H1 (cell line): ENCODE results near the gene MREG. TPM values are rescaled to one million over a fixed set of nuclear protein-coding genes. Genes with fewer than 3 reads are reported as not detected.

Experiments used
- CTCF ChIA-PET: fragments of 300-600 bp; sonication (Branson Sonifier 250); formaldehyde crosslinking; loops from one replicate; lab custom pipeline; 2021; ENCODE audit not compliant: partially characterized antibody; lab: Charles Lee
- POLR2A ChIA-PET: fragments of 300-600 bp; sonication (Branson Sonifier 250); formaldehyde crosslinking; loops from one replicate; lab custom pipeline; 2021; ENCODE audit warnings: inconsistent platforms; ENCODE audit not compliant: partially characterized antibody; lab: Charles Lee
- DNase-seq, 2 experiments: peaks; one replicate each; pipeline versions ENCODE4 v3.0.0 to v3.0.0-alpha.2; 2010 to 2022; ENCODE audit warnings: low spot score in 2 of 2, low read depth in 1 of 2, mixed read lengths in 1 of 2
- FAIRE-seq: peaks from 2 replicates; lab custom pipeline; 2011; peaks lifted over from hg19 to GRCh38; lab: Jason Lieb, UNC
- H2AFZ ChIP-seq: 2 replicates; pipeline ENCODE4 v1.8.1; 2012; ENCODE audit warnings: low read length, inconsistent platforms
- H2AK5ac ChIP-seq: 2 replicates; pipeline ENCODE4 v1.6.1; 2013; ENCODE audit warnings: low read depth, low read length
- H2BK120ac ChIP-seq: replicated peaks from 2 replicates; pipeline ENCODE3; 2013; ENCODE audit warnings: low read depth, low read length, inconsistent platforms
- H2BK12ac ChIP-seq: 2 replicates; pipeline ENCODE4 v1.6.1; 2013; ENCODE audit warnings: low read depth, low read length
- H2BK15ac ChIP-seq: 2 replicates; pipeline ENCODE4 v1.6.1; 2013; ENCODE audit warnings: low read length
- H2BK20ac ChIP-seq: 2 replicates; pipeline ENCODE4 v1.6.1; 2013; ENCODE audit warnings: low read length
- H2BK5ac ChIP-seq: 2 replicates; pipeline ENCODE4 v1.6.1; 2013; ENCODE audit warnings: low read depth, low read length
- H3K14ac ChIP-seq: 2 replicates; pipeline ENCODE4 v1.6.1; 2013; ENCODE audit warnings: inconsistent platforms; ENCODE audit not compliant: insufficient read length
- H3K18ac ChIP-seq: 2 replicates; pipeline ENCODE4 v1.6.1; 2013; ENCODE audit warnings: low read length; ENCODE audit errors: extremely low read depth
- H3K23ac ChIP-seq: 2 replicates; pipeline ENCODE4 v1.6.1; 2013; ENCODE audit warnings: inconsistent platforms; ENCODE audit not compliant: insufficient read length
- H3K23me2 ChIP-seq: 2 replicates; pipeline ENCODE4 v1.6.1; 2013; ENCODE audit warnings: low read depth, low read length
- H3K27ac ChIP-seq: 2 replicates; pipeline ENCODE4 v1.6.1; 2011; ENCODE audit warnings: low read depth, low read length, inconsistent platforms
- H3K27me3 ChIP-seq, 4 experiments: replicated peaks in 1 of 4; 1 replicate in 1 of 4; 2 replicates in 3 of 4; pipeline versions ENCODE4 v1.6.1 to v1.8.1; 2011 to 2013; ENCODE audit warnings: low read length in 3 of 4, mild to moderate bottlenecking in 3 of 4, inconsistent platforms in 2 of 4, mixed read lengths in 2 of 4, moderate library complexity in 1 of 4; ENCODE audit not compliant: control insufficient read depth in 3 of 4, insufficient read depth in 3 of 4; ENCODE audit errors: extremely low read depth in 1 of 4
- H3K36me3 ChIP-seq, 4 experiments: 2 replicates each; pipeline versions ENCODE4 v1.6.1 to v1.8.1; 2011 to 2013; ENCODE audit warnings: mild to moderate bottlenecking in 4 of 4, low read length in 3 of 4, moderate library complexity in 2 of 4, control low read depth in 1 of 4, inconsistent platforms in 1 of 4; ENCODE audit not compliant: insufficient read depth in 4 of 4, control insufficient read depth in 2 of 4
- H3K4ac ChIP-seq: replicated peaks from 2 replicates; pipeline ENCODE3; 2013; ENCODE audit warnings: low read length, low read depth, mixed read lengths, inconsistent platforms; ENCODE audit not compliant: insufficient read length
- H3K4me1 ChIP-seq, 4 experiments: replicated peaks in 1 of 4; 1 replicate in 1 of 4; 2 replicates in 3 of 4; pipeline versions ENCODE4 v1.6.1 to v1.8.1; 2011 to 2013; ENCODE audit warnings: low read length in 3 of 4, inconsistent platforms in 2 of 4, mixed read lengths in 1 of 4; ENCODE audit not compliant: insufficient read depth in 4 of 4, control insufficient read depth in 3 of 4
- H3K4me2 ChIP-seq, 2 experiments: 2 replicates each; pipeline versions ENCODE4 v1.6.1 to v1.8.1; 2011 to 2013; ENCODE audit warnings: low read depth in 2 of 2, low read length in 2 of 2, control low read depth in 1 of 2, inconsistent platforms in 1 of 2, mild to moderate bottlenecking in 1 of 2; ENCODE audit not compliant: insufficient read depth in 1 of 2
- H3K4me3 ChIP-seq, 4 experiments: fragments of 200-600, 300-600 bp in 1 of 4; sonication (generic), shearing (Covaris generic), sonication (Bioruptor Twin) in 1 of 4; 2 replicates each; pipeline versions ENCODE4 v1.5.1 to v1.8.1; 2011 to 2016; ENCODE audit warnings: low read length in 4 of 4, low read depth in 3 of 4, control low read depth in 2 of 4, inconsistent platforms in 2 of 4, mild to moderate bottlenecking in 2 of 4, mixed read lengths in 1 of 4, moderate library complexity in 1 of 4; ENCODE audit not compliant: insufficient read depth in 2 of 4; ENCODE audit errors: extremely low read depth in 1 of 4
- H3K56ac ChIP-seq: replicated peaks from 2 replicates; pipeline ENCODE3; 2013; ENCODE audit warnings: low read depth, mild to moderate bottlenecking, mixed read lengths, low read length, inconsistent platforms; ENCODE audit not compliant: insufficient read length
- H3K79me1 ChIP-seq: 2 replicates; pipeline ENCODE4 v1.6.1; 2013; ENCODE audit warnings: low read depth, low read length, control low read depth
- H3K79me2 ChIP-seq, 2 experiments: 2 replicates each; pipeline versions ENCODE4 v1.6.1 to v1.8.1; 2012 to 2013; ENCODE audit warnings: low read length in 2 of 2, mild to moderate bottlenecking in 2 of 2, inconsistent platforms in 1 of 2; ENCODE audit not compliant: insufficient read depth in 2 of 2, control insufficient read depth in 1 of 2
- H3K9ac ChIP-seq, 4 experiments: replicated peaks in 1 of 4; 1 replicate in 1 of 4; 2 replicates in 3 of 4; pipeline versions ENCODE4 v1.6.1 to v1.8.1; 2011 to 2013; ENCODE audit warnings: low read depth in 3 of 4, low read length in 3 of 4, control low read depth in 2 of 4, mild to moderate bottlenecking in 2 of 4, moderate library complexity in 2 of 4, inconsistent platforms in 1 of 4; ENCODE audit errors: extremely low read depth in 1 of 4
- H3K9me3 ChIP-seq, 2 experiments: 2 replicates each; pipeline versions ENCODE4 v1.6.1 to v1.8.1; 2012 to 2013; ENCODE audit warnings: mild to moderate bottlenecking in 2 of 2, moderate library complexity in 2 of 2, control low read depth in 1 of 2, inconsistent platforms in 1 of 2, low read depth in 1 of 2, low read length in 1 of 2, mixed read lengths in 1 of 2; ENCODE audit not compliant: insufficient read depth in 2 of 2
- H4K20me1 ChIP-seq, 2 experiments: replicated peaks in 1 of 2; 2 replicates each; pipeline versions ENCODE3 to v1.8.1; 2011 to 2013; ENCODE audit warnings: inconsistent platforms in 2 of 2, low read length in 2 of 2, mild to moderate bottlenecking in 1 of 2; ENCODE audit not compliant: insufficient read depth in 2 of 2, control insufficient read depth in 1 of 2
- H4K5ac ChIP-seq: 2 replicates; pipeline ENCODE4 v1.6.1; 2013; ENCODE audit warnings: low read length, low read depth, mixed read lengths, inconsistent platforms; ENCODE audit not compliant: insufficient read length
- H4K8ac ChIP-seq: 2 replicates; pipeline ENCODE4 v1.8.0; 2013; ENCODE audit warnings: mild to moderate bottlenecking, moderate library complexity, low read length, inconsistent platforms; ENCODE audit not compliant: insufficient read depth; ENCODE audit errors: extremely low read depth
- H4K91ac ChIP-seq: replicated peaks from 2 replicates; pipeline ENCODE3; 2013; ENCODE audit warnings: low read length, mixed read lengths, inconsistent platforms; ENCODE audit not compliant: insufficient read length
- CBX8 ChIP-seq: fragments of 300-800, 300-1000 bp; sonication (generic); IDR thresholded peaks from 2 replicates; pipeline ENCODE4 v1.7.1; 2016; ENCODE audit warnings: low read depth, low read length, borderline replicate concordance
- CEBPB ChIP-seq: IDR thresholded peaks from 2 replicates; pipeline ENCODE4 v1.6.1; 2012; ENCODE audit warnings: low read depth, low read length
- CTCF ChIP-seq, 3 experiments: IDR thresholded peaks; 1 replicate in 2 of 3; 2 replicates in 1 of 3; pipeline versions ENCODE4 v1.5.1 to v1.6.1; 2011; ENCODE audit warnings: low read length in 3 of 3, mild to moderate bottlenecking in 3 of 3, inconsistent platforms in 2 of 3, low read depth in 1 of 3, moderate library complexity in 1 of 3; ENCODE audit not compliant: insufficient read depth in 1 of 3; ENCODE audit errors: control extremely low read depth in 1 of 3
- EGR1 ChIP-seq: IDR thresholded peaks from 2 replicates; pipeline ENCODE4 v1.6.1; 2011; ENCODE audit warnings: low read depth, low read length, borderline replicate concordance
- JUN ChIP-seq: IDR thresholded peaks from 2 replicates; pipeline ENCODE4 v1.6.1; 2011; ENCODE audit warnings: low read depth, mild to moderate bottlenecking, improper control_type of control experiment, low read length
- RAD21 ChIP-seq, 2 experiments: IDR thresholded peaks in 1 of 2; conservative IDR thresholded peaks in 1 of 2; 2 replicates each; pipeline ENCODE4 v1.6.1; 2011; ENCODE audit warnings: low read depth in 2 of 2, low read length in 2 of 2, improper control_type of control experiment in 1 of 2, inconsistent platforms in 1 of 2, mild to moderate bottlenecking in 1 of 2, moderate library complexity in 1 of 2
- RFX5 ChIP-seq: IDR thresholded peaks from 2 replicates; pipeline ENCODE4 v1.6.1; 2011; ENCODE audit warnings: low read depth, low read length, improper control_type of control experiment, borderline replicate concordance
- SIX5 ChIP-seq: IDR thresholded peaks from 2 replicates; pipeline ENCODE4 v1.6.1; 2011; ENCODE audit warnings: mild to moderate bottlenecking, low read depth, low read length
- SUZ12 ChIP-seq: fragments of 200-600 bp; sonication (generic); IDR thresholded peaks from 2 replicates; pipeline ENCODE4 v1.6.1; 2012; ENCODE audit warnings: mild to moderate bottlenecking, inconsistent platforms, low read length, moderate library complexity, mixed read lengths
- WGBS, 2 experiments: shearing (Covaris generic) in 1 of 2; methylation state at CpG; one replicate each; pipeline versions ENCODE4 v1.1.6 to v1.1.7; 2013 to 2015; ENCODE audit warnings: low lambda C conversion rate in 2 of 2, mixed read lengths in 2 of 2, inconsistent platforms in 1 of 2, low coverage in 1 of 2, missing lambda C conversion rate in 1 of 2; ENCODE audit not compliant: insufficient replicate concordance in 2 of 2, insufficient coverage in 1 of 2, insufficient read length in 1 of 2; ENCODE audit errors: extremely low coverage in 1 of 2, missing lambda C conversion rate in 1 of 2; 5-methylcytosine and 5-hydroxymethylcytosine counted together
- polyA plus RNA-seq, 7 experiments: library from polyadenylated mRNA; depleted of rRNA in 3 of 7; stranded (reverse) in 5 of 7; unstranded in 2 of 7; fragments of >200 nt in 5 of 7; fragments of 200-250 nt in 2 of 7; gene quantifications; 1 replicate in 5 of 7; 2 replicates in 1 of 7; 4 replicates in 1 of 7; pipeline versions ENCODE4 v1.2.1 to v1.2.3, GENCODE V29; 2011 to 2013; ENCODE audit warnings: missing spikeins in 2 of 7, mixed read lengths in 2 of 7
- total RNA-seq: library from RNA; stranded (reverse); fragmentation: NEBNext Ultra II Directional; extraction: Animal tissue kit (Norgen Biotek cat#: 25700); gene quantifications from 2 replicates; pipeline ENCODE4 v1.2.1, GENCODE V29; 2021
- TF ChIP-seq, protein P1 (sequence below): IDR thresholded peaks from 2 replicates; pipeline ENCODE4 v1.6.1; 2012; ENCODE audit warnings: inconsistent platforms

Gene MREG
- total and polyA plus RNA-seq, 2 of the 8 experiments (the other 6 are each of a cell fraction or from before 2014, with no cell fraction given) = 7.5 to 31.9 TPM

DNA sequence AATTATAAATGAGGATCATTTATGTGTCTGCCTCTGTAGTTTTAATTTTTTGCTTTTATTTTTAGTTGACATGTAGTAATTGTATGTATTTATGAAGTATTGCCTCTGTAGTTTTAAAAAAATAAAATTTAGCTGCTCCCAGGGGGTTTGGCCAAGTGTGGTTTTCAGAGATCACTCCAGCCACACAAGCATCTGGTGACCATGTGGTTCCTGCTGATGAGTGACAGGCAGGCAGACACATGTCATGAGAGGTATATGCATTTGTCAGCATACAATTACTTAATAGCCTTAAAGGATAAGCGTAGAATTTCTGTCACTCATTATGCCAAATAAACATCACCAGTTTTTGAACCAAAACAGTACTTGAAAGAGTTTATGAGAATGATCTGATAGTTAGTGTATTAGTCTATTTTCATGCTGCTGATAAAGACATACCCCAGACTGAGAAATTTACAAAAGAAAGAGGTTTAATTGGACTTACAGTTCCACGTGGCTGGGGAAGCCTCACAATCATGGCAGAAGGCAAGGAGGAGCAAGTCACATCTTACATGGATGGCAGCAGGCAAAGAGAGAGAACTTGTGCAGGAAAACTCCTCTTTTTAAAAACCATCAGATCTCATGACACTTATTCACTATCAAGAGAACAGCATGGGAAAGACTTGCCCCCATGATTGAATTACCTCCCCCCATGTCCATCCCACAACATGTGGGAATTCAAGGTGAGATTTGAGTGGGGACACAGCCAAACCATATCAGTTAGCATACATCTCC, 29.6 kb downstream of the MREG start:
- POLR2A ChIA-PET = no interaction called here
- Histone ChIP-seq H2BK12ac (no peak overlapping the region), H3K79me2 (peaks cover 0 to 26% of the 10 kb centered on the region in 2 experiments; a peak in 2 of 4 replicates), H2BK20ac (no peak overlapping the region), H3K23me2 (no peaks in the 10 kb centered on the region), H2AFZ (no peak overlapping the region), H4K20me1 (no peaks in the 10 kb centered on the region), H3K4ac (no peak overlapping the region), H3K27me3 (no peaks in the 10 kb centered on the region), H4K8ac (no peak overlapping the region), H3K79me1 (peaks cover 10% of the 10 kb centered on the region), H3K4me3 (no peak overlapping the region), H3K56ac (no peak overlapping the region), H3K18ac (no peak overlapping the region), H2BK5ac (no peak overlapping the region), H4K91ac (no peak overlapping the region), H2BK120ac (no peak overlapping the region), H3K4me1 (peaks cover 0 to 2% (median 0%) of the 10 kb centered on the region in 4 experiments; a peak in 1 of 7 replicates), H3K9ac (no peak overlapping the region), H3K23ac (no peak overlapping the region), H3K14ac (no peak overlapping the region), H3K36me3 (peaks cover 0 to 25% (median 7%) of the 10 kb centered on the region in 4 experiments; a peak in 4 of 8 replicates), H2AK5ac (no peak overlapping the region), H3K9me3 (peaks cover 5 to 10% of the 10 kb centered on the region in 2 experiments), H4K5ac (no peak overlapping the region), H2BK15ac (no peak overlapping the region), H3K4me2 (no peak overlapping the region), H3K27ac (no peak overlapping the region)
- WGBS, 2 experiments = 82% methylated on average over 2 of the region's 2 CpGs; no CpG with 5 or more reads in 1 of the 2 experiments
- FAIRE-seq (no peak), DNase-seq (no peak)
- CTCF ChIA-PET = no interaction called here
- TF ChIP-seq JUN (no peak), CTCF (IDR thresholded peaks at IDR 0.05; ENCODE audit: control extremely low read depth in 1 of 3, insufficient read depth in 1 of 3, low read depth in 1 of 3, low read length in 3 of 3) (no peak), RAD21 (IDR thresholded peaks at IDR 0.05 in 1 of 2, conservative IDR thresholded peaks at IDR 0.05 in 1 of 2; ENCODE audit: low read depth in 2 of 2, low read length in 2 of 2) (no peak), CBX8 (no peak), SIX5 (no peak), RFX5 (no peak), CEBPB (no peak), SUZ12 (no peak), EGR1 (no peak)
- TF ChIP-seq, protein P1, sequence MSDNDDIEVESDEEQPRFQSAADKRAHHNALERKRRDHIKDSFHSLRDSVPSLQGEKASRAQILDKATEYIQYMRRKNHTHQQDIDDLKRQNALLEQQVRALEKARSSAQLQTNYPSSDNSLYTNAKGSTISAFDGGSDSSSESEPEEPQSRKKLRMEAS = no peak
